DMS114 treated with DMSO at 0.1 percent for 48 hours (cell line): ENCODE measurements around the gene ZNF554.
"Not testable (repeated sequence)": the region's sequence is repeated elsewhere in the genome, so short reads cannot be mapped to it uniquely, and the experiment has no call there.

Source experiments
- DNase-seq: peaks from one replicate; lab custom pipeline; 2025; ENCODE audit not compliant: unreplicated experiment; lab: John Stamatoyannopoulos, UW

ZNF554 gene

DNA sequence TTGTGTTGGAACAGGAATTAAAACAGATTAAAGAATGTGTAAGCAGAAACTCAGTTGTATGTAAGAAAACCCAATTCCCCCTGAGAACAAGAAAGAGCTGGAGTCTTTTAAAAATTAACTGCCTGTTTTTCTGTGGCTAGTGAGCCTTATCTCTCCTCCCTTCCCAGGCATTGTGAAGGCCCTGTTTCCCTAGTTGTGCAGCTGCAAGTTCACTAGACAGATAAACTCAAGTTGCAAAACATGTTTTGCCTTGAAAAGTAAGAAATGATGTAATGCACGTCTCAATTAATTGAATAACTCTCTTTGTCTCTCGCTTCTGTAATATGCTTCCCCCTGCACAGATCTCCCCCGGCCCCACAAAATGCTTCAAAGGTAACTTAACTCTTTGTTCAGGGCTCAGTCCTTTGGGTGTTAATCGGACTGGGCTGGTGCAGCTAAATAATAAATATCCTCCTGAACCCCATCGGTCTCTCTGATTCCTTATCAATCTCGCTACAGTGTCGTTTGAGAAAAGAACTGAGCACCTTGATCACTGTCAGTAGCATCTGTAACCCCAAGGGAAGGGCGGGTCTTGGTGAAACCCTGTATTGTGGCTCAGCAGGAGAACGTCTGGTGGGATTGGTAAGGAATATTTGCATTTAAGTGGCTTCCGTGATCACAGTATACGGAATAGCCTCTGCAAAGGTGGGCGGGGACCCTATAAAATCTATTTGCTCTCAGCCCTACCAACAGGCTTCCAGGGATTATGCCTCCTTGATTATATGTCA is 45.8 kb downstream of the ZNF554 start:
- no peak for DNase-seq

DNA sequence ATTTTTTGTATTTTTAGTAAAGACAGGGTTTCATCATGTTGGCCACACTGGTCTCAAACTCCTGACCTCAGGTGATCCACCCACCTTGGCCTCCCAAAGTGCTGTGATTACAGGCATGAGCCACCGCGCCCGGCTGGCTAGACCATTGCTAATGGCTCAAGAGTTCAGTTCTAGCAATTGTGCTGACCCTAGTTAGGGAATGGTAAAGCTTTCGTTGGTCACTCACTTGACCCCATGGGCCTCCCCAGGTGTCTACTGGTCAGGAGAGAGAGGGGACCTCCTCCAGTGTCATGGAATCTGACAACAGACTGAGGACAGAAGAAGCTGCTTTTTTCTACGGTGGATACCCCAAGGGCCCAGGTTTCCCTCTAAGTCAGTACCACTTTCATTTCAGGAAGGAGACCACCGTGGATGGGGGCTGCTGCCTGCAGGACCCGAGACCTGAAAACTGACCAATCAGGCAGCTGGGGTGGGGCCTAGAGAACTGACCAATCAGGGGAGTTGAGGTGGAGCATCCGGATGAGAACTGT is 46.9 kb downstream of the ZNF554 start:
- DNase-seq = no peak

DNA sequence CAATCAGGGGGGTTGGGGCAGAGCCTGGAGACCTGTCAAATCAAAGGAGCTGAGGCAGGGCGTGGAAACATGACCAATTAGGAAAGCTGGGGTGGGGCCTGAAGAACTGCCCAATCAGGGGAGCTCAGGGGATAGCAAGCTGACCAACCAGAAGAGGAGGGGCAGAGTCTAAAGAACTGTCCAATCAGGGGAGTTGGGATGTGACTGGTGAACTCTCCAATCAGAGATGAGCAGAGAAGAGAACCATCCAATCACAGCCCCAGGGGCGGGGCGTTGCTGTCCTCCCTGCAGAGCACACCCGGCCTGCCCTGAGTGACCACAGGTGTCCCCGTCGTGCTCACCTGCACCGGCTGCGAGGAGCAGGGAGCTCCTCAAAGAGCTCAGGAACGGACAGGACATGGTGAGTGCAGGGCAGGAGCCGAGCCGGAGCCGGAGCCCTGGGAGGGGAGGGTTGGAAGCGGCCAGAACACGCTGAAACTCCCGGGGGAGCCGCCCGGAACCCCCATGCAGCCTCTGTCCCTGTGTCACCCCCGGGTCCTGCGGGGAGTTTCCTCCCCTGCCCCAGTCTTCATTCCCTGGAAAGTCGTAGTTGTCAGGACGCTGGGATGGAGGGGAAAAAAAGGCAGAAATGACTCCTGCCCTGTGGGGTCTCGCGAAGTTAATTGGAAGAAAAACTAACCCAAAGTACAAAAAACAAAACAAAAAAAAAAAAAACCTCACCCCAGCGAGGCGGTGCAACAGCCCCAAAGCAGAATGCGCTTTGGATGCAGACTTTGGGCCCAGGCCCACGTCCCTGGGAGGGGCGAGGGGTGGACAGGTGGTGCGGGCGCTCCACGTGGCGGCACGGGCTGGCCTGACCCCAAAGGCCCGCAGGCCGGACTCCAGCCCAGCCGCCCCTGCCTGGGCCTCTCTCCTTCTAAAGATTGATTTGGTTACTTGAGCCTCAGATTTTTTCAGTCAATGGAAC is 47.6 kb downstream of the ZNF554 start, which contains the start of gene ZNF556:
Gene ZNF556, plus strand, starts transcription at position 311 of the 967 bp plus-strand sequence. Its CDS starts 87 bp downstream, at position 398.
- DNase-seq = no peak

GRCh38 chr19:2869618-2870017 is 50.0 kb downstream of the ZNF554 start:
- DNase-seq = no peak

- DNase-seq = not testable (repeated sequence)
Measured at GRCh38 chr19:2872175-2872574, 52.5 kb downstream of the ZNF554 start.

GRCh38 chr19:2877398-2878331 is 58.0 kb downstream of the ZNF554 start:
- no peak for DNase-seq

DNA sequence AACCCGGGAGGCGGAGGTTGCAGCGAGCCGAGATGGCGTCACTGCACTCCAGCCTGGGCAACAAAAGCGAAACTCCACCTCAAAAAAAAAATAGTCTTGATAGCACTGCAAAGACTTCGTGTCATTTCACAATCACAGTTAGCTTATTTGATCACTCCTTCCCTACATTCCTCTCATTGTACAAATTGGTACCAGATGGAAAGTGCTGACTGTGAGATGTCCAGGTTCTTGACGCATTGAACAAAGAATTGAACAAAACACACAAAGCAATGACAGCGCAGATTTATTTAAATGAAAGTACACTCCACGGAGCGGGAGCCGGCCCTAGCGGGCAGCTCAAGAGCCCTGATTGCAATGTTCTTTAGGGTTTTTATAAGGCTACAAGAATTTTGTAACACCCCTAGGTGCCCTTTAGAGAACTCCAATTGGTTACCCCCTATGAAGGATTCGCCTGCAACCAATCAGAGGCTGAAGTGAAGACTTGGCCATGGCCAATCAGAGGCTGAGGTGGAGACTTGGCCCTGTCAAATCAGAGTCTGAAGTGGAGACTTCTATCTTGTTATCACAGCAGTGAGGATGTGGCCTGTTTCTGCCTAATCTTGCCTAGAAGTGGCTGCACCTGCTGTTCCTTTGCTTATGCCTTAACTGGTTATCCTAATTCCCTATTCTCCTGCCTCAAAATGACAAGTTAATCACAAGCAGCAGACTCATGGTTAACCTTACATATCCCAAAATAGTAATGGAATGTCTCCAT is 64.2 kb downstream of the ZNF554 start:
- no peak for DNase-seq

- DNase-seq = no peak
Measured at GRCh38 chr19:2885736-2886135, 66.1 kb downstream of the ZNF554 start.
